A549 (cell line): ENCODE results near the gene C1QL1. TPM values are rescaled to one million over a fixed set of nuclear protein-coding genes. Genes with fewer than 3 reads are reported as not detected.

Experiments used
- ATAC-seq, 2 experiments: fragments of 200-7000 bp in 1 of 2; fragments of >200 bp in 1 of 2; cut with Nextera tagmentation in 1 of 2; cut with Tn5 transposase in 1 of 2; 3 replicates each; pipeline versions ENCODE4 v1.8.0 to v1.9.1; 2018 to 2020; ENCODE audit warnings: mild to moderate bottlenecking in 1 of 2, moderate library complexity in 1 of 2
- CTCF ChIA-PET: fragments of 300-600 bp; sonication (Branson Sonifier 250); formaldehyde crosslinking; extraction: SDS; loops from one replicate; lab custom pipeline; 2021; ENCODE audit warnings: antibody characterized with exemption, inconsistent platforms; lab: Yijun Ruan, JAX
- POLR2A ChIA-PET: fragments of 350-600 bp; formaldehyde crosslinking; extraction: SDS; loops from one replicate; lab custom pipeline; 2021; ENCODE audit warnings: antibody characterized with exemption, inconsistent platforms; lab: Yijun Ruan, JAX
- DNase-seq, 2 experiments: peaks; one replicate each; pipeline versions ENCODE4 v3.0.0 to v3.0.0-alpha.2; 2011 to 2016; ENCODE audit warnings: low read depth in 1 of 2, low spot score in 1 of 2
- FAIRE-seq: peaks from 2 replicates; lab custom pipeline; 2011; peaks lifted over from hg19 to GRCh38; lab: Jason Lieb, UNC
- H3K27ac ChIP-seq, 2 experiments: fragments of >200 bp; sonication (Bioruptor Twin); formaldehyde crosslinking; 3 replicates each; pipeline ENCODE4 v1.5.1; 2016 to 2017
- H3K4me1 ChIP-seq: fragments of >200 bp; sonication (Bioruptor Twin); formaldehyde crosslinking; 3 replicates; pipeline ENCODE4 v1.6.1; 2016
- H3K4me2 ChIP-seq: fragments of >200 bp; sonication (Bioruptor Twin); formaldehyde crosslinking; 3 replicates; pipeline ENCODE4 v1.6.1; 2016
- H3K4me3 ChIP-seq: fragments of >200 bp; sonication (Bioruptor Twin); formaldehyde crosslinking; 3 replicates; pipeline ENCODE4 v1.5.1; 2016
- H3K9me3 ChIP-seq: fragments of >200 bp; sonication (Bioruptor Twin); formaldehyde crosslinking; 3 replicates; pipeline ENCODE4 v1.6.1; 2016
- BCL3 ChIP-seq: fragments of >200 bp; sonication (Bioruptor Twin); formaldehyde crosslinking; IDR thresholded peaks from 3 replicates; pipeline ENCODE4 v1.6.1; 2016
- CEBPB ChIP-seq, 2 experiments: fragments of >200 bp in 1 of 2; sonication (Bioruptor Twin) in 1 of 2; formaldehyde crosslinking in 1 of 2; IDR thresholded peaks; 2 replicates each; pipeline ENCODE4 v1.6.1; 2012 to 2016
- CTCF ChIP-seq: fragments of >200 bp; sonication (Bioruptor Twin); formaldehyde crosslinking; IDR thresholded peaks from 3 replicates; pipeline ENCODE4 v1.5.1; 2016
- E2F6 ChIP-seq: IDR thresholded peaks from 2 replicates; pipeline ENCODE4 v1.6.1; 2012; ENCODE audit warnings: low read depth, borderline replicate concordance
- EHMT2 ChIP-seq: fragments of 200-600 bp; sonication (generic); IDR thresholded peaks from 2 replicates; pipeline ENCODE4 v1.6.1; 2016; ENCODE audit warnings: antibody characterized with exemption, low read depth, mild to moderate bottlenecking, moderate library complexity
- ELK1 ChIP-seq: fragments of 150-350 bp; IDR thresholded peaks from 2 replicates; pipeline ENCODE4 v1.6.1; 2014; ENCODE audit warnings: low read depth, mild to moderate bottlenecking, low read length
- EP300 ChIP-seq, 2 experiments: fragments of >200 bp; sonication (Bioruptor Twin); formaldehyde crosslinking; IDR thresholded peaks; 2 replicates in 1 of 2; 3 replicates in 1 of 2; pipeline ENCODE4 v1.6.1; 2016 to 2017
- ESRRA ChIP-seq: fragments of 150-350 bp; IDR thresholded peaks from 2 replicates; pipeline ENCODE4 v1.6.1; 2014; ENCODE audit warnings: mild to moderate bottlenecking, low read length, borderline replicate concordance
- FOSB ChIP-seq: fragments of 250-450 bp; sonication (Bioruptor Pico); IDR thresholded peaks from 2 replicates; pipeline ENCODE4 v1.5.0; 2020; ENCODE audit warnings: mild to moderate bottlenecking, moderate library complexity
- GATA3 ChIP-seq: IDR thresholded peaks from 2 replicates; pipeline ENCODE4 v1.6.1; 2012; ENCODE audit warnings: borderline replicate concordance
- HDAC2 ChIP-seq: fragments of 200-600 bp; sonication (generic); IDR thresholded peaks from 2 replicates; pipeline ENCODE4 v1.6.1; 2016
- HMGXB4 ChIP-seq: fragments of 250-450 bp; sonication (Bioruptor Pico); IDR thresholded peaks from 2 replicates; pipeline ENCODE4 v1.5.0; 2021; ENCODE audit warnings: mild to moderate bottlenecking, moderate library complexity, borderline replicate concordance
- JUN ChIP-seq, 2 experiments: fragments of >200 bp; sonication (Bioruptor Twin); formaldehyde crosslinking; IDR thresholded peaks; 2 replicates in 1 of 2; 3 replicates in 1 of 2; pipeline ENCODE4 v1.6.1; 2016 to 2017
- KDM5A ChIP-seq: fragments of 200-600 bp; sonication (generic); IDR thresholded peaks from 2 replicates; pipeline ENCODE4 v1.6.1; 2016; ENCODE audit warnings: antibody characterized with exemption, mild to moderate bottlenecking
- NFE2L2 ChIP-seq: fragments of 150-350 bp; conservative IDR thresholded peaks from 2 replicates; pipeline ENCODE4 v1.6.1; 2014; ENCODE audit warnings: low read length
- NPAS2 ChIP-seq: fragments of 250-450 bp; sonication (Bioruptor Pico); IDR thresholded peaks from 2 replicates; pipeline ENCODE4 v1.8.0; 2022; ENCODE audit warnings: mild to moderate bottlenecking, moderate library complexity, borderline replicate concordance
- NR3C1 ChIP-seq: fragments of >200 bp; sonication (Bioruptor Twin); formaldehyde crosslinking; IDR thresholded peaks from 3 replicates; pipeline ENCODE4 v1.6.1; 2017
- POLR2AphosphoS2 ChIP-seq: conservative IDR thresholded peaks from 2 replicates; pipeline ENCODE4 v1.6.1; 2012; ENCODE audit warnings: low read length, improper control_type of control experiment, inconsistent platforms
- RAD21 ChIP-seq, 2 experiments: fragments of >200 bp in 1 of 2; sonication (Bioruptor Twin) in 1 of 2; formaldehyde crosslinking in 1 of 2; IDR thresholded peaks in 1 of 2; conservative IDR thresholded peaks in 1 of 2; 2 replicates in 1 of 2; 3 replicates in 1 of 2; pipeline ENCODE4 v1.6.1; 2012 to 2018; ENCODE audit warnings: inconsistent platforms in 1 of 2
- RARB ChIP-seq: fragments of 250-450 bp; sonication (Bioruptor Pico); IDR thresholded peaks from 2 replicates; pipeline ENCODE4 v1.8.0; 2021; ENCODE audit warnings: mild to moderate bottlenecking, moderate library complexity
- REST ChIP-seq: fragments of 200-600 bp; sonication (generic); IDR thresholded peaks from 2 replicates; pipeline ENCODE4 v1.6.1; 2016; ENCODE audit warnings: antibody characterized with exemption, mild to moderate bottlenecking, moderate library complexity
- RFX5 ChIP-seq: fragments of 450-650 bp; IDR thresholded peaks from 2 replicates; pipeline ENCODE4 v1.7.1; 2014; ENCODE audit warnings: antibody characterized with exemption, mild to moderate bottlenecking, moderate library complexity
- SMC3 ChIP-seq: fragments of >200 bp; sonication (Bioruptor Twin); formaldehyde crosslinking; IDR thresholded peaks from 3 replicates; pipeline ENCODE4 v1.6.1; 2018; ENCODE audit warnings: inconsistent platforms
- TP53 ChIP-seq: fragments of 250-450 bp; sonication (Bioruptor Pico); IDR thresholded peaks from 2 replicates; pipeline ENCODE4 v1.5.0; 2021; ENCODE audit warnings: mild to moderate bottlenecking, moderate library complexity
- WGBS: methylation state at CpG from one replicate; pipeline ENCODE4 v1.1.6; 2017; ENCODE audit errors: missing lambda C conversion rate; 5-methylcytosine and 5-hydroxymethylcytosine counted together
- polyA plus RNA-seq, 4 experiments: library from polyadenylated mRNA; depleted of rRNA in 3 of 4; stranded (reverse); fragments of >200 nt; fragmentation: RNase III in 1 of 4; extraction: RNeasy Plus Mini Kit Qiagen cat#74134 plus additional on column Dnase treatment in 1 of 4; gene quantifications; 2 replicates in 3 of 4; 3 replicates in 1 of 4; pipeline ENCODE4 v1.2.3, GENCODE V29; 2011 to 2017

C1QL1 gene
- polyA plus RNA-seq, 2 of the 4 experiments (the other 2 are of a cell fraction): 2.6 to 8.5 TPM

- CTCF ChIA-PET: interaction anchor here (0.6 to 5.6 kb wide), 7 partner anchors 48 to 196 kb away, joined by 3 to 42 read pairs (median 5); partner anchors contain the start of gene ACBD4
- WGBS: 77% methylated on average over 8 of the region's 8 CpGs
- ATAC-seq: no peak
- Histone ChIP-seq H3K4me2 (peak overlapping the region; percentile 37), H3K27ac (peak overlapping the region; percentile 27 to 70; a peak in 5 of 6 replicates), H3K4me3 (no peak overlapping the region), H3K4me1 (peaks cover 35% of the 10 kb centered on the region), H3K9me3 (no peaks in the 10 kb centered on the region)
- POLR2A ChIA-PET: interaction anchor here (2.4 kb wide), 1 partner anchor 9 kb away, joined by 15 read pairs; no protein-coding TSS in a partner anchor
- TF ChIP-seq POLR2AphosphoS2 (no peak), RARB (CRISPR knock-in tag) (no peak), REST (no peak), NR3C1 (no peak), CEBPB (IDR thresholded peaks at IDR 0.05) (no peak), ELK1 (no peak), JUN (IDR thresholded peaks at IDR 0.05) (no peak), RFX5 (no peak), ESRRA (no peak), FOSB (no peak), RAD21 (conservative IDR thresholded peaks at IDR 0.05 in 1 of 2, IDR thresholded peaks at IDR 0.05 in 1 of 2) (no peak), SMC3 (no peak), EP300 (IDR thresholded peaks at IDR 0.05) (no peak), TP53 (CRISPR knock-in tag) (no peak)
- FAIRE-seq: no peak
- no peak for DNase-seq
These were observed 3.8 kb upstream of the C1QL1 start for GRCh38 chr17:44971776-44972483.

GRCh38 chr17:44970136-44970741, 2.1 kb upstream of the C1QL1 start:
- ChIA-PET POLR2A (interaction anchor here (1.3 to 2.4 kb wide), 2 partner anchors 11 to 38 kb away, joined by 3 to 15 read pairs; no protein-coding TSS in a partner anchor), CTCF (interaction anchor here (0.6 to 5.6 kb wide), 16 partner anchors 8 to 193 kb away, joined by 3 to 42 read pairs (median 4); partner anchors contain the start of gene ACBD4)
- 35% methylated on average over 23 of the region's 55 CpGs for WGBS
- peak overlapping the region; percentile 52 for H3K4me3 ChIP-seq
- peak in 1 of 2 experiments; percentile 16; a peak in 3 of 6 replicates for ATAC-seq
- no peaks in the 10 kb centered on the region for H3K9me3 ChIP-seq
- FAIRE-seq: no peak
- H3K27ac ChIP-seq: peak overlapping the region; percentile 73 to 93
- no peak for DNase-seq
- H3K4me1 ChIP-seq: peaks cover 35% of the 10 kb centered on the region
- peak overlapping the region; percentile 81 for H3K4me2 ChIP-seq
- no peak for TF ChIP-seq NFE2L2
- TF ChIP-seq NPAS2 (CRISPR knock-in tag): no peak
- TF ChIP-seq GATA3: no peak
- no peak for TF ChIP-seq KDM5A
- no peak for TF ChIP-seq CEBPB (IDR thresholded peaks at IDR 0.05)
- no peak for TF ChIP-seq EHMT2
- TF ChIP-seq BCL3: no peak
- TF ChIP-seq CTCF: no peak
- TF ChIP-seq HDAC2: no peak
- TF ChIP-seq E2F6: no peak
- no peak for TF ChIP-seq HMGXB4
